A549 (cell line): ENCODE data around the gene GCM1. TPM values are rescaled to one million over a fixed set of nuclear protein-coding genes. Genes with fewer than 3 reads are reported as not detected.

Experiments
- ATAC-seq, 2 experiments: fragments of 200-7000 bp in 1 of 2; fragments of >200 bp in 1 of 2; cut with Nextera tagmentation in 1 of 2; cut with Tn5 transposase in 1 of 2; 3 replicates each; pipeline versions ENCODE4 v1.8.0 to v1.9.1; 2018 to 2020; ENCODE audit warnings: mild to moderate bottlenecking in 1 of 2, moderate library complexity in 1 of 2
- CTCF ChIA-PET: fragments of 300-600 bp; sonication (Branson Sonifier 250); formaldehyde crosslinking; extraction: SDS; loops from one replicate; lab custom pipeline; 2021; ENCODE audit warnings: antibody characterized with exemption, inconsistent platforms; lab: Yijun Ruan, JAX
- POLR2A ChIA-PET: fragments of 350-600 bp; formaldehyde crosslinking; extraction: SDS; loops from one replicate; lab custom pipeline; 2021; ENCODE audit warnings: antibody characterized with exemption, inconsistent platforms; lab: Yijun Ruan, JAX
- DNase-seq, 2 experiments: peaks; one replicate each; pipeline versions ENCODE4 v3.0.0 to v3.0.0-alpha.2; 2011 to 2016; ENCODE audit warnings: low read depth in 1 of 2, low spot score in 1 of 2
- FAIRE-seq: peaks from 2 replicates; lab custom pipeline; 2011; peaks lifted over from hg19 to GRCh38; lab: Jason Lieb, UNC
- H3K27ac ChIP-seq, 2 experiments: fragments of >200 bp; sonication (Bioruptor Twin); formaldehyde crosslinking; 3 replicates each; pipeline ENCODE4 v1.5.1; 2016 to 2017
- H3K4me1 ChIP-seq: fragments of >200 bp; sonication (Bioruptor Twin); formaldehyde crosslinking; 3 replicates; pipeline ENCODE4 v1.6.1; 2016
- H3K4me2 ChIP-seq: fragments of >200 bp; sonication (Bioruptor Twin); formaldehyde crosslinking; 3 replicates; pipeline ENCODE4 v1.6.1; 2016
- H3K4me3 ChIP-seq: fragments of >200 bp; sonication (Bioruptor Twin); formaldehyde crosslinking; 3 replicates; pipeline ENCODE4 v1.5.1; 2016
- H3K9me3 ChIP-seq: fragments of >200 bp; sonication (Bioruptor Twin); formaldehyde crosslinking; 3 replicates; pipeline ENCODE4 v1.6.1; 2016
- CTCF ChIP-seq: fragments of >200 bp; sonication (Bioruptor Twin); formaldehyde crosslinking; IDR thresholded peaks from 3 replicates; pipeline ENCODE4 v1.5.1; 2016
- EHMT2 ChIP-seq: fragments of 200-600 bp; sonication (generic); IDR thresholded peaks from 2 replicates; pipeline ENCODE4 v1.6.1; 2016; ENCODE audit warnings: antibody characterized with exemption, low read depth, mild to moderate bottlenecking, moderate library complexity
- EP300 ChIP-seq, 2 experiments: fragments of >200 bp; sonication (Bioruptor Twin); formaldehyde crosslinking; IDR thresholded peaks; 2 replicates in 1 of 2; 3 replicates in 1 of 2; pipeline ENCODE4 v1.6.1; 2016 to 2017
- ESRRA ChIP-seq: fragments of 150-350 bp; IDR thresholded peaks from 2 replicates; pipeline ENCODE4 v1.6.1; 2014; ENCODE audit warnings: mild to moderate bottlenecking, low read length, borderline replicate concordance
- JUNB ChIP-seq: fragments of >200 bp; sonication (Bioruptor Twin); formaldehyde crosslinking; IDR thresholded peaks from 2 replicates; pipeline ENCODE4 v1.6.1; 2016
- MAFK ChIP-seq: fragments of 450-650 bp; IDR thresholded peaks from 2 replicates; pipeline ENCODE4 v1.6.1; 2014; ENCODE audit not compliant: partially characterized antibody
- POLR2A ChIP-seq: IDR thresholded peaks from 2 replicates; pipeline ENCODE4 v1.6.1; 2012; ENCODE audit warnings: mild to moderate bottlenecking, low read length
- RAD21 ChIP-seq, 2 experiments: fragments of >200 bp in 1 of 2; sonication (Bioruptor Twin) in 1 of 2; formaldehyde crosslinking in 1 of 2; IDR thresholded peaks in 1 of 2; conservative IDR thresholded peaks in 1 of 2; 2 replicates in 1 of 2; 3 replicates in 1 of 2; pipeline ENCODE4 v1.6.1; 2012 to 2018; ENCODE audit warnings: inconsistent platforms in 1 of 2
- REST ChIP-seq: fragments of 200-600 bp; sonication (generic); IDR thresholded peaks from 2 replicates; pipeline ENCODE4 v1.6.1; 2016; ENCODE audit warnings: antibody characterized with exemption, mild to moderate bottlenecking, moderate library complexity
- SMC3 ChIP-seq: fragments of >200 bp; sonication (Bioruptor Twin); formaldehyde crosslinking; IDR thresholded peaks from 3 replicates; pipeline ENCODE4 v1.6.1; 2018; ENCODE audit warnings: inconsistent platforms
- TFCP2L1 ChIP-seq: fragments of 250-450 bp; sonication (Bioruptor Pico); IDR thresholded peaks from 2 replicates; pipeline ENCODE4 v1.5.0; 2021; ENCODE audit warnings: mild to moderate bottlenecking
- TP53 ChIP-seq: fragments of 250-450 bp; sonication (Bioruptor Pico); IDR thresholded peaks from 2 replicates; pipeline ENCODE4 v1.5.0; 2021; ENCODE audit warnings: mild to moderate bottlenecking, moderate library complexity
- ZSCAN20 ChIP-seq: fragments of 250-450 bp; sonication (Bioruptor Pico); IDR thresholded peaks from 2 replicates; pipeline ENCODE4 v1.8.0; 2022; ENCODE audit warnings: mild to moderate bottlenecking, moderate library complexity
- WGBS: methylation state at CpG from one replicate; pipeline ENCODE4 v1.1.6; 2017; ENCODE audit errors: missing lambda C conversion rate; 5-methylcytosine and 5-hydroxymethylcytosine counted together
- polyA plus RNA-seq, 4 experiments: library from polyadenylated mRNA; depleted of rRNA in 3 of 4; stranded (reverse); fragments of >200 nt; fragmentation: RNase III in 1 of 4; extraction: RNeasy Plus Mini Kit Qiagen cat#74134 plus additional on column Dnase treatment in 1 of 4; gene quantifications; 2 replicates in 3 of 4; 3 replicates in 1 of 4; pipeline ENCODE4 v1.2.3, GENCODE V29; 2011 to 2017

GCM1 gene
- polyA plus RNA-seq, 2 of the 4 experiments (the other 2 are of a cell fraction) = 0.03 to 0.08 TPM

- Histone ChIP-seq H3K4me3 (no peak overlapping the region), H3K9me3 (no peaks in the 10 kb centered on the region), H3K4me1 (no peaks in the 10 kb centered on the region)
- WGBS = 72% methylated on average over 2 of the region's 2 CpGs
- POLR2A ChIA-PET = no interaction called here
- no peak for DNase-seq
- TF ChIP-seq EP300 (IDR thresholded peaks at IDR 0.05) = no peak
- TF ChIP-seq TP53 = no peak
- no peak for TF ChIP-seq CTCF
- TF ChIP-seq REST = no peak
- TF ChIP-seq RAD21 (conservative IDR thresholded peaks at IDR 0.05 in 1 of 2, IDR thresholded peaks at IDR 0.05 in 1 of 2) = no peak
- no peak for TF ChIP-seq TFCP2L1 (CRISPR knock-in tag)
- no peak for TF ChIP-seq EHMT2
- TF ChIP-seq POLR2A = no peak
- TF ChIP-seq ZSCAN20 (CRISPR knock-in tag) = no peak
- TF ChIP-seq, all 56 proteins: peak for 0
- FAIRE-seq = no peak
- Histone ChIP-seq H3K4me2 (no peak overlapping the region), H3K27ac (no peak overlapping the region)
- ATAC-seq = no peak
- CTCF ChIA-PET = interaction anchor here (0.6 to 2.6 kb wide), 5 partner anchors 8 to 318 kb away, joined by 3 to 12 read pairs (median 5); no protein-coding TSS in a partner anchor
Observed at GRCh38 chr6:53175027-53175426, 26.4 kb upstream of the GCM1 start.

- H3K9me3 ChIP-seq = no peaks in the 10 kb centered on the region
- CTCF ChIA-PET = interaction anchor here (0.6 to 7.2 kb wide), 44 partner anchors 8 to 556 kb away, joined by 3 to 92 read pairs (median 4); partner anchors contain the start of gene ELOVL5
- FAIRE-seq = no peak
Observed at GRCh38 chr6:53172468-53172803, 23.8 kb upstream of the GCM1 start.

GRCh38 chr6:53171605-53172467 lies 23.2 kb upstream of the GCM1 start:
- no peak overlapping the region for H3K4me2 ChIP-seq
- peak; percentile 33 to 75 for DNase-seq
- H3K4me3 ChIP-seq = no peak overlapping the region
- 52% methylated on average over 20 of the region's 20 CpGs for WGBS
- POLR2A ChIA-PET = no interaction called here
- no peaks in the 10 kb centered on the region for H3K9me3 ChIP-seq
- TF ChIP-seq ESRRA (no peak), SMC3 (peak; percentile 99), RAD21 (conservative IDR thresholded peaks at IDR 0.05 in 1 of 2, IDR thresholded peaks at IDR 0.05 in 1 of 2) (peak; percentile 99), CTCF (peak; percentile 99)
- TF ChIP-seq, all 56 proteins: peak for 3
- no peak for FAIRE-seq
- Histone ChIP-seq H3K27ac (no peak overlapping the region), H3K4me1 (peaks cover 7% of the 10 kb centered on the region; the same call in 1 of the 3 replicates)
- CTCF ChIA-PET = interaction anchor here (0.5 to 7.2 kb wide), 58 partner anchors 8 to 557 kb away, joined by 3 to 92 read pairs (median 4); partner anchors contain the start of gene ELOVL5
- ATAC-seq = peak; percentile 85 to 90

More at GRCh38 chr6:53172468-53172803, 23.8 kb upstream of the GCM1 start:
- H3K4me3 ChIP-seq = no peak overlapping the region
- WGBS = 46% methylated on average over 6 of the region's 6 CpGs
- peak in 1 of 2 experiments; percentile 19; a peak in 2 of 6 replicates for ATAC-seq
- H3K4me1 ChIP-seq = peaks cover 7% of the 10 kb centered on the region; the same call in 1 of the 3 replicates
- TF ChIP-seq JUNB (no peak), MAFK (peak; percentile 29)
- TF ChIP-seq, all 56 proteins: peak for 1
- H3K27ac ChIP-seq = no peak overlapping the region
- no peak overlapping the region for H3K4me2 ChIP-seq
- no peak for DNase-seq
- POLR2A ChIA-PET = no interaction called here
